ENCODE data around the gene IFNAR1.
"Not testable (repeated sequence)": the region's sequence is repeated elsewhere in the genome, so short reads cannot be mapped to it uniquely, and the experiment has no call there.

The IFNAR1 gene

GRCh38 chr21:33357177-33357576 lies 32.4 kb downstream of the IFNAR1 start:
- H3K9me3 Mint-ChIP-seq: no peaks in the 10 kb centered on the region
- H3K4me1 Mint-ChIP-seq: peaks cover 14% of the 10 kb centered on the region
- H3K4me3 Mint-ChIP-seq: no peak overlapping the region
- H3K27me3 Mint-ChIP-seq: no peaks in the 10 kb centered on the region
- ATAC-seq (no peak), DNase-seq (no peak)
- no peak overlapping the region for H3K27ac Mint-ChIP-seq

GRCh38 chr21:33359446-33359845 lies 34.7 kb downstream of the IFNAR1 start:
- H3K9me3 Mint-ChIP-seq: no peaks in the 10 kb centered on the region
- ATAC-seq: no peak
- no peak for DNase-seq
- H3K4me3 Mint-ChIP-seq: no peak overlapping the region
- no peaks in the 10 kb centered on the region for H3K27me3 Mint-ChIP-seq
- H3K4me1 Mint-ChIP-seq: peaks cover 15% of the 10 kb centered on the region
- H3K27ac Mint-ChIP-seq: peak overlapping the region in 1 of 2 donors; percentile 12

DNA sequence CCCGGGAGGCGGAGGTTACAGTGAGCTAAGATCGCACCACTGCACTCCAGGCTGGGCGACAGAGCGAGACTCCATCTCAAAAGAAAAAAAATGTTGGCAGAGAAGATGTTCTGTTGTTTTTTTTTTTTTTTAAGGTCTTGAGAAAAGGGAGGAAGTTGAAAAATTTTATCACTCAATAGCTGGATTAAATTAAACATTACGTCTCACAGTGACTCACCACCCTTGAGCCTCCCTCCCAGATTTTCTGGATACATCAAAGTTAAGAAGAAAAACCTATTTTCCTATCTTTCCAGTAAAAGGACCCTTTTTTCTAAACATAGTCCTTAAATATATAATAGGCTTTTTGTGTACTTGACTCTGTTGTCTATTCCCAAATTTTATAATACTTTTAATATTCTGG lies 35.5 kb downstream of the IFNAR1 start:
- Mint-ChIP-seq H3K27ac (peak overlapping the region in 1 of 2 donors; percentile 58), H3K4me3 (no peak overlapping the region)

GRCh38 chr21:33360881-33361602 lies 36.3 kb downstream of the IFNAR1 start:
- peak overlapping the region in 1 of 2 donors; percentile 26 for H3K27ac Mint-ChIP-seq
- peaks cover 1 to 2% of the 10 kb centered on the region in 2 donors for H3K9me3 Mint-ChIP-seq
- DNase-seq: peak; percentile 82

More for the DNA sequence above, 35.5 kb downstream of the IFNAR1 start:
- DNase-seq (no peak), ATAC-seq (no peak)
- Mint-ChIP-seq H3K4me1 (peaks cover 15% of the 10 kb centered on the region), H3K27me3 (no peaks in the 10 kb centered on the region), H3K9me3 (no peaks in the 10 kb centered on the region)

GRCh38 chr21:33362044-33362555 lies 37.3 kb downstream of the IFNAR1 start:
- DNase-seq: peak; percentile 56 to 71

More at GRCh38 chr21:33360881-33361602, 36.3 kb downstream of the IFNAR1 start:
- peak overlapping the region; percentile 69 to 85 for H3K4me3 Mint-ChIP-seq
- peaks cover 15% of the 10 kb centered on the region for H3K4me1 Mint-ChIP-seq
- ATAC-seq: peak; percentile 90
- H3K27me3 Mint-ChIP-seq: no peaks in the 10 kb centered on the region

GRCh38 chr21:33363911-33364609 lies 39.3 kb downstream of the IFNAR1 start:
- H3K4me3 Mint-ChIP-seq, DNase-seq, H3K27ac Mint-ChIP-seq, H3K27me3 Mint-ChIP-seq, ATAC-seq: not testable (repeated sequence)
- H3K4me1 Mint-ChIP-seq: peaks cover 15% of the 10 kb centered on the region
- H3K9me3 Mint-ChIP-seq: peaks cover 19 to 29% of the 10 kb centered on the region in 2 donors

More at GRCh38 chr21:33362044-33362555, 37.3 kb downstream of the IFNAR1 start:
- ATAC-seq: peak; percentile 87
- peak overlapping the region; percentile 72 to 91 for H3K27ac Mint-ChIP-seq
- H3K27me3 Mint-ChIP-seq: no peaks in the 10 kb centered on the region
- H3K9me3 Mint-ChIP-seq: peaks cover 11 to 12% of the 10 kb centered on the region in 2 donors
- H3K4me1 Mint-ChIP-seq: peaks cover 15% of the 10 kb centered on the region
- peak overlapping the region; percentile 69 to 85 for H3K4me3 Mint-ChIP-seq

DNA sequence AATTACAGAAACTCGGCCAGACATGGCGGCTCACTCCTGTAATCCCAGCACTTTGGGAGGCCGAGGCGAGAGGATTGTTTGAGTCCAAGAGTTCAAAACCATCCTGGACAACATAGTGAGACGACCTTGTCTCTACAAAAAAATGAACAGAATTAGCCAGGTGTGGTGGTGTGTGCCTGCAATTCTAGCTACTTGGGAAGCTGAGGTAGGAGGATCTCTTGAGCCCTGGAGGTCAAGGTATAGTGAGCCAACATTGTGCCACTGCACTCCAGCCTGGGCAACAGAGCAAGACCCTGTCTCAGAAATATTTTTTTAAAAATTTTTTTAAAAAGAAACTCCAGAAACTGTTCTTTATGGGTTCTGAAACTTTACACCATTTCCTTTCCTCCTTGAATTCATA lies 40.1 kb downstream of the IFNAR1 start:
- Mint-ChIP-seq H3K4me1 (peaks cover 15% of the 10 kb centered on the region), H3K9me3 (peaks cover 19 to 34% of the 10 kb centered on the region in 2 donors), H3K27me3 (no peaks in the 10 kb centered on the region), H3K27ac (no peak overlapping the region), H3K4me3 (no peak overlapping the region)
- ATAC-seq: no peak
- no peak for DNase-seq

DNA sequence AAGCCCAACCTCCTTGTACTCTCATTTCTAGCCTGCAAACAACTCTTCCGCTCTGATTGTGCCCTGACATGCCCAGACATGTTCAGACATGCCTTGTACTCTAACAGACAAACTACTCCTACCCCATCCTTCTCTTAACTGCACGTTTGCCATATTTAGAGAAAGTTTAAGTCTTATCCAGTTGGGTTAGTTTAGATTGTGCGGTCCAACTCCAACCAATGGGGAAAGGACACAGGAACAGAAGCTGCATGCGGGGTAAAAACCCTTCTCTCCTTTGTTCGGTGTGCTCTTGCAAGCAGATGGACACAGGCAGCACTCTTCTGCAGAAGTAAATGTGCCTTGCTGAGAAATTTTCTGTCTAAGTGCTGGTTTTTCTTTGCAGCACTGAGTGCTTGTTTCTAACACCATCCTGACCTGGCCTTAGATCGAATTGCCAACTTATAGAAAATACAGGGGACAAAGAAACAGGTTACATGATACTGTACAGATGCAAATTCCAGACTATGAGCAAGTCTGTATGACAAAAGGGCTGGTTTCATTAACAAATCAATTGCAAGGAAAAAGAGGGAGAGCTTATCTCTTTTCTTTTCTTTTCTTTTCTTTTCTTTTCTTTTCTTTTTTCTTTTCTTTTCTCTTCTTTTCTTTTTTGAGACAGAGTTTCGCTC lies 42.7 kb downstream of the IFNAR1 start:
- H3K4me1 Mint-ChIP-seq: no peaks in the 10 kb centered on the region
- DNase-seq: peak in 1 of 2 donors; percentile 18
- ATAC-seq: no peak
- H3K4me3 Mint-ChIP-seq: no peak overlapping the region
- H3K9me3 Mint-ChIP-seq: peaks cover 19 to 38% of the 10 kb centered on the region in 2 donors
- H3K27ac Mint-ChIP-seq: peak overlapping the region; percentile 5 to 36
- no peaks in the 10 kb centered on the region for H3K27me3 Mint-ChIP-seq

DNA sequence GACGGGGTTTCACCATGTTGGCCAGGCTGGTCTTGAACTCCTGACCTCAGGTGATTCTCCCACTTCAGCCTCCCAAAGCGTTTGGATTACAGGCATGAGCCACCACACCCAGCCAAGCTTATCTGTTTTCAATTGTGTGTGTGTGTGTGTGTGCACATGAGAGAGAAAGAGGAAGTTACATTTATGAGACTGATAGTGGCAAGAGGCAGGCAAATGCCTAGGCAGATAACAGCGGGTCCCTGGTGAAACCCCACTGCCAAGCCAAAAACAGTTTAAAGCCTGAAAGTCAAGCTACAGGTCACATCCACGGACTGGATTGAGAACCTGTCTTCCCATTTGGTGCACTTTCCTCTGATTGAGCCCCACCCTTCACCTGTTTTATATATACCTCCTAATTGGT lies 43.4 kb downstream of the IFNAR1 start:
- ATAC-seq: no peak

DNA sequence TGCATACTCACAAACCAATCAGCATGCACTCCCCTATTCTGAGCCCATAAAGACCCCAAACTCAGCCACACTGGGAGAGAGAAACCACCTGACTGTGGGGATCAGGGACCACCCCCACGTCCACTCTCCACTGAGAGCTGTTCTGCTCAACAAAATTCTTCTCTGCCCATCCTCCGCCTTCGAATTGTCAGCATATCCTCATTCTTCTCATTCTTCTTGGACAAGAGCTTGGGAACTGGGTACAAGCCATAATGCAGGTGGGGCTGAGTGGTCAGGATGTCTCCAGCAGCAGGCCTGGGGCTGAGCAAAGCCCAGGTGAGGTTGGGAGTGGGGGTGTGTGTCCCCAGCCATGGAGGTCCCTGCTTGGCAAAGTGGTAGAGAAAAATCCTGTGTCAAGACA lies 43.8 kb downstream of the IFNAR1 start:
- Mint-ChIP-seq H3K9me3 (peaks cover 19 to 38% of the 10 kb centered on the region in 2 donors), H3K4me3 (no peak overlapping the region), H3K27me3 (no peaks in the 10 kb centered on the region), H3K4me1 (no peaks in the 10 kb centered on the region), H3K27ac (no peak overlapping the region)
- ATAC-seq (no peak), DNase-seq (no peak)

More for the DNA sequence above, 43.4 kb downstream of the IFNAR1 start:
- no peak for DNase-seq
- H3K4me3 Mint-ChIP-seq: no peak overlapping the region
- H3K27ac Mint-ChIP-seq: peak overlapping the region in 1 of 2 donors; percentile 33
- H3K9me3 Mint-ChIP-seq: peaks cover 19 to 38% of the 10 kb centered on the region in 2 donors
- H3K4me1 Mint-ChIP-seq: no peaks in the 10 kb centered on the region
- H3K27me3 Mint-ChIP-seq: no peaks in the 10 kb centered on the region

DNA sequence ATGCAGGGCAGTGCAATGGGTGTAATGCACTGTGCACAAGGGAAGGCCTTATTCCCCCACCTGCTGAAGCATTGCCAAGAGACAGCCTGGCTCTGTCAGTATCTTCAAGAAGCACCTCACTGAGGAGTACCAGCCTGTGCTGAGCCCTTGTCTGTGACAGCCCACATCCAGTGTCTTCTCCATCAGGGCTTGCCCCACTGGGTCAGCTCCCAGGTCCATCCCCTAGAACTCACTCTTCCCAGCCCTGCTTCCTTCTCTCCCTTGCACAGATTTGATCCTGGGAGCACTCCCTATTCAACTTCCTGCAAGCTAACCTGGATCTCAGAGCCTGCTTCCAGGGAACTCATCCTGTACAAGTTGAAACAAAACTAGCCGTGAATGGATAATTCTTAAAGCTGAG lies 44.8 kb downstream of the IFNAR1 start:
- no peaks in the 10 kb centered on the region for H3K27me3 Mint-ChIP-seq
- H3K9me3 Mint-ChIP-seq: peaks cover 19 to 38% of the 10 kb centered on the region in 2 donors
- DNase-seq (no peak), ATAC-seq (no peak)
- no peaks in the 10 kb centered on the region for H3K4me1 Mint-ChIP-seq
- no peak overlapping the region for H3K27ac Mint-ChIP-seq
- H3K4me3 Mint-ChIP-seq: no peak overlapping the region

- peaks cover 19 to 38% of the 10 kb centered on the region in 2 donors for H3K9me3 Mint-ChIP-seq
- H3K4me1 Mint-ChIP-seq: peaks cover 5% of the 10 kb centered on the region
- no peak overlapping the region for H3K4me3 Mint-ChIP-seq
- DNase-seq (no peak), ATAC-seq (no peak)
- H3K27ac Mint-ChIP-seq: no peak overlapping the region
- H3K27me3 Mint-ChIP-seq: no peaks in the 10 kb centered on the region
Measured at GRCh38 chr21:33370305-33370704, 45.5 kb downstream of the IFNAR1 start.

GRCh38 chr21:33371366-33371765 lies 46.6 kb downstream of the IFNAR1 start:
- ATAC-seq: no peak
- H3K27ac Mint-ChIP-seq: no peak overlapping the region

DNA sequence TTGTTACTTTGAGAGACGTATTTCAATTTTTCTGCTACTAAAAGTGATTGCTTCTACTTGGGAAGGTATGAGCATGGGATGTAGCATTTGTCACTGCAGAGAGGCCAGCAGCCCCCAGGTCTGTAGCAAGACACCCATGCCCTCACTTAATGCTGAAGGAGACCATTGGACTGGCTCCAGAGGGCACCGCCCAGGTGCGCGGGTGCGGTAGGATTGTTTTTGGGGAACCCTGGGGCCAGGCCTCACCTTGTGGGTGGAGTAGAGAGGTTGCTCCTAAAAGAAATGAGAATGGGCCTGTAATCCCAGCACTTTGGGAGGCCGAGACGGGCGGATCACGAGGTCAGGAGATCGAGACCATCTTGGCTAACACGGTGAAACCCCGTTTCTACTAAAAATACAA lies 47.8 kb downstream of the IFNAR1 start:
- H3K4me3 Mint-ChIP-seq: no peak overlapping the region

More at GRCh38 chr21:33371366-33371765, 46.6 kb downstream of the IFNAR1 start:
- Mint-ChIP-seq H3K4me3 (no peak overlapping the region), H3K9me3 (peaks cover 14 to 34% of the 10 kb centered on the region in 2 donors), H3K27me3 (no peaks in the 10 kb centered on the region), H3K4me1 (peaks cover 8% of the 10 kb centered on the region)
- no peak for DNase-seq

DNA sequence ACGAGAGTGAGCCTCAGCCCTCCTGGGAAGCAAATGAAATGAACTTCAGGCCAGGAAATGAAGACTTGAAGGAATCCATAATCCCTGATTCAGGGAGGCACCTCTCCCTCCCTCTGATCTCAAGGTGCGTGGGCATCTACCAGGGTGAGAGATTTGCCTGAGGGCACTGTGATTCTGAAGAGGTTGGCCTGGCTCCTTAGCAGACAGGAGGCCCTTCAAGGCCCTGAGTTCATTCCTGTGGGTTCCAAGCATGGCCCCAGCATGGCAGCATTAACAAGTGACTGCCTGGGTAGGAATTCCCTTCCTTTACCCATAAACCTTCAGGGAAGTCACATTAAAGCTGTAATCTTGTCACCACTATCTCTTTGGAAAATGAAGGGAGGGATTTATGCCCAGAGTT lies 48.7 kb downstream of the IFNAR1 start:
- DNase-seq (no peak), ATAC-seq (no peak)
- Mint-ChIP-seq H3K4me1 (peaks cover 8% of the 10 kb centered on the region), H3K9me3 (peaks cover 0 to 13% of the 10 kb centered on the region in 2 donors), H3K27ac (no peak overlapping the region), H3K27me3 (peaks cover 11% of the 10 kb centered on the region), H3K4me3 (no peak overlapping the region)

More for the DNA sequence above, 47.8 kb downstream of the IFNAR1 start:
- H3K27me3 Mint-ChIP-seq: peaks cover 10% of the 10 kb centered on the region
- peaks cover 8% of the 10 kb centered on the region for H3K4me1 Mint-ChIP-seq
- H3K27ac Mint-ChIP-seq: no peak overlapping the region
- ATAC-seq: no peak
- peaks cover 3 to 21% of the 10 kb centered on the region in 2 donors for H3K9me3 Mint-ChIP-seq
- no peak for DNase-seq
